Subcutaneous adipose tissue (tissue), 4 donors: ENCODE data around the gene PCBD1. TPM values are rescaled to one million over a fixed set of nuclear protein-coding genes. Genes with fewer than 3 reads are reported as not detected.

Experiments
- CTCF ChIP-seq: fragments of 450-650 bp; IDR thresholded peaks from one replicate; pipeline ENCODE4 v1.5.1; 2016; ENCODE audit warnings: low read depth, mild to moderate bottlenecking, control low read depth, antibody characterized with exemption, moderate library complexity
- total RNA-seq, 4 donors: library from RNA; depleted of rRNA; stranded (reverse); fragments of >200 nt; gene quantifications; one replicate each; pipeline ENCODE4 v1.1.0, GENCODE V29; 2016

The PCBD1 gene
- total RNA-seq, 4 donors from 2014 or later = 62.8 to 141 (median 83.7) TPM

DNA sequence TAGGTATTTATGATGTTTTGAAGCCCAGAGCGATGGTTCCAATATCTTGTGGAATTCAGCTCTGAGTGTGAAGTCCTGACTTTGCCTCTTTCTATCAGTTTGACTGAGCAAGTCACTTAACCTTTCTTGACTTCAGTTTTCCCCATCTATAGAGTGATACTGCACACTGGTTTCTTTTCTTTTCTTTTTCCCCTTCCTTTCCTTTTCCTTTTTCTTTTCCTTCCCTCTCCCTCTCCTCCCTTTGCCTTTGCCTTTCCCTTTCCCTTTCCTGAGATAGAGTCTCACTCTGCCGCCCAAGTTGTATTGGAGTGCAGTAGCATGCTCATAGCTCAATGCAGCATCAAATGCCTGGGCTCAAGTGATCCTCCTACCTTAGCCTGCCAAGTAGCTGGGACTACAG is 52.0 kb downstream of the PCBD1 start:
- TF ChIP-seq CTCF = no peak

DNA sequence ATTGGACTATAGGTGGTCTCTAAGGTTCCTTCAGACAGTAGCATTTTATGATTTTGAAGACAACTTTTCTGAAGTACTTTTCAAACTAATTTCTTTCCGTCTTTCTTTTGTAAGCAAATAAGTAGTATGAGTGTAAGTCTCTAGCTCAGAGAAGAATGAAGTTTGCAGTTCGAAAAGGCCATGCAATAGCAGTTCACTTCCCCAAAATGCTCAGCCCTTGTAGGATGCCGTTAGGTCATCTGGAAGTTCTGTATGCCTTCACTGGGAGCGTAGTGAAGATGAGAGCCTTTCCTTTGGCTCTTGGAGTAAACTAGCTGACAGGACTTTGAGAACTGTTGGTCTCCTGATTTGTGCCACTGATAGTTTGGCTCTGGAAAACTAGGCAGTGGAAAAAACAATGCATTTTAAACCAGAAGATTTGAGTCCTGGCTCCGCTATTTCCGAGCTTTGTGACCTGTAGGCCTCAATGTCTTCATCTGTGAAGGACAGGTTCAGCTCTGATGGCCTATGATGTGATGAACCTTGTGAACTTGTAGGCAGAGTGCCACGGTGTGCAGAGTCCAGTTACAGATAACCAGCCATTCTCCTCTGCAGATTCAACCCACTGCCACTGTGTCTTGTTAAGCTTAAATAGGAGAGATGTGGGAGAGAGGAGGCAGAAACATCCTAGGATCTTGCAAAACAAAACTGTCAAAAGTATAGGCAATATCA is 53.8 kb downstream of the PCBD1 start:
- no peak for TF ChIP-seq CTCF

- no peak for TF ChIP-seq CTCF
Measured at GRCh38 chr10:70834021-70834420, 54.3 kb downstream of the PCBD1 start.

GRCh38 chr10:70833601-70834000 is 54.8 kb downstream of the PCBD1 start:
- TF ChIP-seq CTCF = no peak

Other genes with a start within 250 kb of the PCBD1 start
- gene ADAMTS14, start 216.1 kb downstream of the PCBD1 start, total RNA-seq = not detected
- gene TBATA, start 103.2 kb downstream of the PCBD1 start, total RNA-seq = 1 to 10 TPM in 1 of 4 donors, not detected in 3; 1.1 TPM
- gene SGPL1, start 72.6 kb downstream of the PCBD1 start, total RNA-seq = 10 to 100 TPM; 25.9 to 52.6 (median 42.0) TPM